OCI-LY3 (cell line): ENCODE results near the gene CASP10.
A peak's percentile ranks its signal among the peaks of the same experiment; 100 is the strongest.

ENCODE experiments used
- H2AFZ ChIP-seq: fragments of 200-600, 300-600 bp; shearing (Covaris generic); 2 replicates; pipeline ENCODE4 v1.6.0; 2014; ENCODE audit warnings: antibody characterized with exemption, low read depth, low read length
- H3K27ac ChIP-seq: fragments of 200-600, 300-600 bp; sonication (generic); 2 replicates; pipeline ENCODE4 v1.5.1; 2014; ENCODE audit warnings: mild to moderate bottlenecking, low read length, moderate library complexity, mixed read lengths
- H3K27me3 ChIP-seq: fragments of 200-600, 300-600 bp; sonication (generic); 2 replicates; pipeline ENCODE4 v1.6.1; 2014; ENCODE audit warnings: low read depth, low read length, mixed read lengths
- H3K36me3 ChIP-seq: fragments of 200-600, 300-600 bp; sonication (generic); replicated peaks from 2 replicates; pipeline ENCODE3; 2014; ENCODE audit warnings: low read depth, low read length, mixed read lengths
- H3K4me1 ChIP-seq: fragments of 300-600, 200-600 bp; sonication (generic); 2 replicates; pipeline ENCODE4 v1.6.1; 2014; ENCODE audit warnings: low read length, mixed read lengths
- H3K4me2 ChIP-seq: fragments of 200-600, 300-600 bp; sonication (generic); 2 replicates; pipeline ENCODE4 v1.6.1; 2014; ENCODE audit warnings: low read length, mixed read lengths
- H3K4me3 ChIP-seq: fragments of 300-600, 200-600 bp; sonication (generic); 2 replicates; pipeline ENCODE4 v1.5.1; 2014; ENCODE audit warnings: antibody characterized with exemption, mild to moderate bottlenecking, low read length, moderate library complexity
- H3K79me2 ChIP-seq: fragments of 300-600, 200-600 bp; shearing (Covaris generic); 2 replicates; pipeline ENCODE4 v1.6.1; 2014; ENCODE audit warnings: mild to moderate bottlenecking, low read length, mixed read lengths
- H3K9ac ChIP-seq: fragments of 300-600, 200-600 bp; shearing (Covaris generic); 2 replicates; pipeline ENCODE4 v1.6.0; 2014; ENCODE audit warnings: mild to moderate bottlenecking, low read length, moderate library complexity
- H3K9me3 ChIP-seq: fragments of 200-600, 300-600 bp; shearing (Covaris generic); 2 replicates; pipeline ENCODE4 v1.6.1; 2014; ENCODE audit warnings: low read length, mixed read lengths; ENCODE audit not compliant: insufficient read depth
- H4K20me1 ChIP-seq: fragments of 200-600, 300-600 bp; sonication (generic); 2 replicates; pipeline ENCODE4 v1.6.1; 2016; ENCODE audit warnings: low read length, mixed read lengths; ENCODE audit not compliant: insufficient read depth
- EZH2phosphoT487 ChIP-seq: fragments of 200-600 bp; shearing (Covaris generic); IDR thresholded peaks from 2 replicates; pipeline ENCODE4 v1.6.1; 2018; ENCODE audit warnings: antibody characterized with exemption, mixed run types, low read depth
- TF ChIP-seq, protein P1 (sequence below): fragments of 200-600, 300-600 bp; sonication (generic); IDR thresholded peaks from 2 replicates; pipeline ENCODE4 v1.5.1; 2014; ENCODE audit warnings: antibody characterized with exemption, low read length, low read depth

Gene CASP10

DNA sequence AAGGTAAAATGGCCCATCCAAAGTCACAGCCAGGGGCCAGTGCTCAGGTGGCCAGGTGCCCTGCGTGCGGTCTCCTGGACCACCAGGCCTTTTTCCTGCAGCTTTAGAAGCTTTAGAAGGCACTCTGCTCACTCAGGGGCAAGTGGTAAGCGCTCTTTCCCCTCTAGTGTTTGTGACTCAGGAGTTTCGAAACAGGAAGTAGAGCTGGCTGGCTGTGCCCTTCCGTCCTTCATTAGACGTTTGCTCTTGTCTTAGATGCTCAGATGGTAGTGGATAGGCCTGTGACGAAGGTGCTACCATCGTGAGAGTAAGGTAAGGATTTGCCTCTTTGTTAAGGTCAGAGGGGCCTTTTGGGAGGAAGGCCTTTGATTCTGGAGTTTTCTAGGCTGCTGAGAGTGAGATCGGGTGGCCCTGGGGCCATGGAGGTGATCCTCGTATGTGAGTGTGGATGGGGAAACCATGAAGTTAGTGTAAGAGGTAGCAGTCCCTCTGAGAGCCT, 77.4 kb downstream of the CASP10 start, which contains the start of gene CASP8:
Gene CASP8 (plus strand): TSS at position 235 of the 499 bp plus-strand sequence. CDS start 5,951 bp downstream, outside the sequence.
- Histone ChIP-seq H3K9ac (peak within 1 kb of the TSS; percentile 86), H3K36me3 (no peaks in the 10 kb centered on the region), H3K27me3 (no peaks in the 10 kb centered on the region), H3K9me3 (no peaks in the 10 kb centered on the region), H4K20me1 (peaks cover 34% of the 10 kb centered on the region), H3K27ac (peak within 1 kb of the TSS; percentile 97), H3K4me2 (peak within 1 kb of the TSS; percentile 97), H3K79me2 (peaks cover 73% of the 10 kb centered on the region), H2AFZ (peak within 1 kb of the TSS; percentile 64; the same call in 1 of the 2 replicates), H3K4me3 (peak within 1 kb of the TSS; percentile 79), H3K4me1 (peaks cover 62% of the 10 kb centered on the region)
- TF ChIP-seq, protein P1, sequence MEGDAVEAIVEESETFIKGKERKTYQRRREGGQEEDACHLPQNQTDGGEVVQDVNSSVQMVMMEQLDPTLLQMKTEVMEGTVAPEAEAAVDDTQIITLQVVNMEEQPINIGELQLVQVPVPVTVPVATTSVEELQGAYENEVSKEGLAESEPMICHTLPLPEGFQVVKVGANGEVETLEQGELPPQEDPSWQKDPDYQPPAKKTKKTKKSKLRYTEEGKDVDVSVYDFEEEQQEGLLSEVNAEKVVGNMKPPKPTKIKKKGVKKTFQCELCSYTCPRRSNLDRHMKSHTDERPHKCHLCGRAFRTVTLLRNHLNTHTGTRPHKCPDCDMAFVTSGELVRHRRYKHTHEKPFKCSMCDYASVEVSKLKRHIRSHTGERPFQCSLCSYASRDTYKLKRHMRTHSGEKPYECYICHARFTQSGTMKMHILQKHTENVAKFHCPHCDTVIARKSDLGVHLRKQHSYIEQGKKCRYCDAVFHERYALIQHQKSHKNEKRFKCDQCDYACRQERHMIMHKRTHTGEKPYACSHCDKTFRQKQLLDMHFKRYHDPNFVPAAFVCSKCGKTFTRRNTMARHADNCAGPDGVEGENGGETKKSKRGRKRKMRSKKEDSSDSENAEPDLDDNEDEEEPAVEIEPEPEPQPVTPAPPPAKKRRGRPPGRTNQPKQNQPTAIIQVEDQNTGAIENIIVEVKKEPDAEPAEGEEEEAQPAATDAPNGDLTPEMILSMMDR = no peak
- TF ChIP-seq EZH2phosphoT487 = no peak

DNA sequence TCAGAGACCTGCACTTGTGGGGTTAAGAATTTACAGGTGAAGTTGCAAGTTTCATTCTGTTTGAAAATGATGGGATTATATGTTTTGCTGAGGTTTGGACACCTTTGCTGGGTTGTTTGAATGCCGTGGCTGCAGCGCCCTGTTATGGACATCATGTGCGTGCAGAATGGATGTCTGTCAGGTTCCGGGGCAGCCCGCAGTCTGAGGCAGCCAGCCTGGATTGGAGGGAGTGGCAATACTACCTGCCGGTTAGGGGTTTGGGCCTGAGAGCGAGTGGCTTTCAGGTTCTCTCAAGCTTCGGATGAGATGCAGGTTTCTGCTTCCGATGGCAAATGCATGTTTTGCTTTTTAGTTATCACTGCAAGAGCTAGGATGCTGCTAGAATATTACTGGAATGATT, 78.5 kb downstream of the CASP10 start:
- peak overlapping the region; percentile 97 for H3K4me2 ChIP-seq

DNA sequence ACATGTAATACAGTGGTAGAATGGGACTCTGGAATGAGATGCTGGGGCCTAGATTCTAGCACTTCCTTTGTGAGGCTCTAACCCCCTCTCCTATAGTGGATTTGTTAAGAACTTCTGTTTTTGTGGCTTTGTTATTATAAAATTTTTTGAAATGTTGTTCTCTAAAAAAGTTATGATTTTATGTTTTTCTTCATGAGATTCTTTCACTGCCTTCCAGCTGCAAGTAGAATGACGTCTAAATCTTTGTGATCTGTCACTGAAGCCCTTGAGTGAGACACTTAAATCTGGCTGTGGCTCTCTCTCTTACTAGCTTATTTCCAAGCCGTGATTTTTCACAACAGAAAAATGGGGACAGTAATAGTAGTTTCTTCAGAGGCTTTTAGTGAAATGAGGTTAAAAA, 79.0 kb downstream of the CASP10 start:
- Histone ChIP-seq H3K4me1 (peaks cover 58% of the 10 kb centered on the region), H3K79me2 (peaks cover 75% of the 10 kb centered on the region), H3K9ac (peak overlapping the region; percentile 86), H3K36me3 (peaks cover 6% of the 10 kb centered on the region), H3K4me3 (peak overlapping the region; percentile 79), H3K9me3 (no peaks in the 10 kb centered on the region), H3K27me3 (no peaks in the 10 kb centered on the region), H3K4me2 (peak overlapping the region; percentile 97), H4K20me1 (peaks cover 48% of the 10 kb centered on the region), H3K27ac (peak overlapping the region; percentile 29), H2AFZ (no peak overlapping the region)
- no peak for TF ChIP-seq EZH2phosphoT487
- TF ChIP-seq, protein P1 = no peak

More for the DNA sequence above, 78.5 kb downstream of the CASP10 start:
- Histone ChIP-seq H3K79me2 (peaks cover 75% of the 10 kb centered on the region), H3K27ac (peak overlapping the region; percentile 29), H4K20me1 (peaks cover 43% of the 10 kb centered on the region), H3K36me3 (peaks cover 2% of the 10 kb centered on the region), H3K4me1 (peaks cover 61% of the 10 kb centered on the region), H2AFZ (no peak overlapping the region), H3K4me3 (peak overlapping the region; percentile 79), H3K9ac (peak overlapping the region; percentile 86), H3K27me3 (no peaks in the 10 kb centered on the region), H3K9me3 (no peaks in the 10 kb centered on the region)
- no peak for TF ChIP-seq EZH2phosphoT487
- TF ChIP-seq, protein P1 = peak; percentile 16

DNA sequence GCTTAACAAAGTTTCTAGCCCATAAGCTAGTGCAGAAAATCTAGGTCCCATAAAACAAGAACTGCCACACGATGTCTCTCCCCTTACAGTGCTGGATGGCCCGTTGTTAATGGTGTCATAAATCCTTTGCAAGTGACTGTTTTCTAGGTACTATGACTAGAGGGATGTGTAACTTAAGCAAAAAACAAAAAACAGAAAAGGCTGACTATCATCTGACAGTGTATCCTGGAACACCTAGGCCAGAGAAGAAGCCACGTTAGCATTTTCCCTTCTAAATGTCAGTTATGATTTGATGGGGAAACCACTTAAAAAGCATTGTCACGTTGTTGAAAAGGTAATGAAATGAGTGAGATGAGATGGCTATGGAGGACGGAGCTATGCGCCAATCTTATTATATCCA, 79.8 kb downstream of the CASP10 start:
- peaks cover 50% of the 10 kb centered on the region for H3K4me1 ChIP-seq
- peaks cover 83% of the 10 kb centered on the region for H3K79me2 ChIP-seq
- H3K4me3 ChIP-seq = peak overlapping the region; percentile 52
- no peak overlapping the region for H2AFZ ChIP-seq
- peak overlapping the region; percentile 67 for H3K4me2 ChIP-seq
- no peak for TF ChIP-seq EZH2phosphoT487
- TF ChIP-seq, protein P1 = 0 out of 2 replicates have a peak, but pooled peaks have one; percentile 16
- no peaks in the 10 kb centered on the region for H3K27me3 ChIP-seq
- H3K27ac ChIP-seq = no peak overlapping the region
- no peaks in the 10 kb centered on the region for H3K9me3 ChIP-seq
- H3K9ac ChIP-seq = peak overlapping the region; percentile 29; the same call in 1 of the 2 replicates
- peaks cover 13% of the 10 kb centered on the region for H3K36me3 ChIP-seq
- peaks cover 56% of the 10 kb centered on the region for H4K20me1 ChIP-seq
